ENCODE results near the gene ACTL8. TPM values are rescaled to one million over a fixed set of nuclear protein-coding genes. Genes with fewer than 3 reads are reported as not detected.

ACTL8 gene
- total RNA-seq, 2 experiments from 2014 or later = not detected

- Mint-ChIP-seq H3K9me3 (no peaks in the 10 kb centered on the region), H3K27me3 (peaks cover 42% of the 10 kb centered on the region), H3K36me3 (no peaks in the 10 kb centered on the region), H3K4me1 (no peaks in the 10 kb centered on the region), H3K27ac (no peak overlapping the region), H3K4me3 (no peak overlapping the region)
- DNase-seq = no peak
Observed at GRCh38 chr1:17797478-17797877, 42.3 kb downstream of the ACTL8 start.

GRCh38 chr1:17798011-17798410, 42.9 kb downstream of the ACTL8 start:
- no peak for DNase-seq
- H3K36me3 Mint-ChIP-seq = no peaks in the 10 kb centered on the region
- no peaks in the 10 kb centered on the region for H3K9me3 Mint-ChIP-seq
- H3K27me3 Mint-ChIP-seq = peaks cover 42% of the 10 kb centered on the region
- H3K27ac Mint-ChIP-seq = no peak overlapping the region
- H3K4me3 Mint-ChIP-seq = no peak overlapping the region
- H3K4me1 Mint-ChIP-seq = no peaks in the 10 kb centered on the region

GRCh38 chr1:17798799-17799382, 43.8 kb downstream of the ACTL8 start:
- no peaks in the 10 kb centered on the region for H3K9me3 Mint-ChIP-seq
- DNase-seq = no peak
- no peaks in the 10 kb centered on the region for H3K4me1 Mint-ChIP-seq

GRCh38 chr1:17799642-17800041, 44.5 kb downstream of the ACTL8 start:
- Mint-ChIP-seq H3K4me1 (no peaks in the 10 kb centered on the region), H3K9me3 (no peaks in the 10 kb centered on the region), H3K27ac (no peak overlapping the region), H3K4me3 (no peak overlapping the region), H3K27me3 (peaks cover 36% of the 10 kb centered on the region), H3K36me3 (no peaks in the 10 kb centered on the region)
- no peak for DNase-seq

More at GRCh38 chr1:17798799-17799382, 43.8 kb downstream of the ACTL8 start:
- Mint-ChIP-seq H3K27me3 (peaks cover 39% of the 10 kb centered on the region), H3K36me3 (no peaks in the 10 kb centered on the region), H3K4me3 (no peak overlapping the region), H3K27ac (no peak overlapping the region)

GRCh38 chr1:17802164-17802563, 47.0 kb downstream of the ACTL8 start:
- H3K36me3 Mint-ChIP-seq = no peaks in the 10 kb centered on the region
- no peaks in the 10 kb centered on the region for H3K9me3 Mint-ChIP-seq
- H3K4me3 Mint-ChIP-seq = no peak overlapping the region

GRCh38 chr1:17802945-17803344, 47.8 kb downstream of the ACTL8 start:
- H3K27me3 Mint-ChIP-seq = peaks cover 27% of the 10 kb centered on the region

More at GRCh38 chr1:17802164-17802563, 47.0 kb downstream of the ACTL8 start:
- H3K4me1 Mint-ChIP-seq = no peaks in the 10 kb centered on the region
- DNase-seq = no peak
- no peak overlapping the region for H3K27ac Mint-ChIP-seq
- peaks cover 32% of the 10 kb centered on the region for H3K27me3 Mint-ChIP-seq

GRCh38 chr1:17805869-17806684, 50.9 kb downstream of the ACTL8 start:
- no peak for DNase-seq
- Mint-ChIP-seq H3K4me3 (no peak overlapping the region), H3K36me3 (no peaks in the 10 kb centered on the region), H3K4me1 (no peaks in the 10 kb centered on the region), H3K27me3 (peaks cover 11% of the 10 kb centered on the region), H3K9me3 (peaks cover under 1% of the 10 kb centered on the region), H3K27ac (no peak overlapping the region)

More at GRCh38 chr1:17802945-17803344, 47.8 kb downstream of the ACTL8 start:
- H3K36me3 Mint-ChIP-seq = no peaks in the 10 kb centered on the region
- no peak for DNase-seq
- no peaks in the 10 kb centered on the region for H3K4me1 Mint-ChIP-seq
- H3K4me3 Mint-ChIP-seq = no peak overlapping the region
- no peak overlapping the region for H3K27ac Mint-ChIP-seq
- H3K9me3 Mint-ChIP-seq = no peaks in the 10 kb centered on the region

- H3K9me3 Mint-ChIP-seq = peaks cover 3% of the 10 kb centered on the region
- no peaks in the 10 kb centered on the region for H3K4me1 Mint-ChIP-seq
- H3K4me3 Mint-ChIP-seq = no peak overlapping the region
- H3K36me3 Mint-ChIP-seq = no peaks in the 10 kb centered on the region
- DNase-seq = no peak
- peaks cover 3% of the 10 kb centered on the region for H3K27me3 Mint-ChIP-seq
- no peak overlapping the region for H3K27ac Mint-ChIP-seq
Observed at GRCh38 chr1:17808816-17809215, 53.7 kb downstream of the ACTL8 start.

- no peaks in the 10 kb centered on the region for H3K36me3 Mint-ChIP-seq
- no peaks in the 10 kb centered on the region for H3K4me1 Mint-ChIP-seq
- peaks cover 3% of the 10 kb centered on the region for H3K27me3 Mint-ChIP-seq
- H3K4me3 Mint-ChIP-seq = no peak overlapping the region
- H3K27ac Mint-ChIP-seq = no peak overlapping the region
- H3K9me3 Mint-ChIP-seq = peaks cover 9% of the 10 kb centered on the region
- no peak for DNase-seq
Observed at GRCh38 chr1:17810668-17811067, 55.5 kb downstream of the ACTL8 start.

GRCh38 chr1:17816511-17816910, 61.4 kb downstream of the ACTL8 start:
- peaks cover 19% of the 10 kb centered on the region for H3K27me3 Mint-ChIP-seq
- no peak overlapping the region for H3K4me3 Mint-ChIP-seq
- no peaks in the 10 kb centered on the region for H3K4me1 Mint-ChIP-seq
- DNase-seq = no peak
- H3K36me3 Mint-ChIP-seq = no peaks in the 10 kb centered on the region
- peaks cover 9% of the 10 kb centered on the region for H3K9me3 Mint-ChIP-seq
- no peak overlapping the region for H3K27ac Mint-ChIP-seq

GRCh38 chr1:17819129-17819802, 64.1 kb downstream of the ACTL8 start:
- Mint-ChIP-seq H3K27ac (no peak overlapping the region), H3K9me3 (peaks cover 9% of the 10 kb centered on the region), H3K4me3 (no peak overlapping the region), H3K36me3 (no peaks in the 10 kb centered on the region), H3K4me1 (no peaks in the 10 kb centered on the region), H3K27me3 (peaks cover 31% of the 10 kb centered on the region)
- DNase-seq = no peak

GRCh38 chr1:17820198-17820597, 65.1 kb downstream of the ACTL8 start:
- Mint-ChIP-seq H3K4me3 (no peak overlapping the region), H3K9me3 (peaks cover 6% of the 10 kb centered on the region), H3K36me3 (no peaks in the 10 kb centered on the region), H3K27ac (no peak overlapping the region), H3K4me1 (no peaks in the 10 kb centered on the region), H3K27me3 (peaks cover 35% of the 10 kb centered on the region)
- no peak for DNase-seq

- Mint-ChIP-seq H3K4me1 (no peaks in the 10 kb centered on the region), H3K4me3 (no peak overlapping the region), H3K27ac (no peak overlapping the region), H3K9me3 (no peaks in the 10 kb centered on the region), H3K36me3 (no peaks in the 10 kb centered on the region), H3K27me3 (peaks cover 51% of the 10 kb centered on the region)
- DNase-seq = no peak
Observed at GRCh38 chr1:17822741-17823426, 67.8 kb downstream of the ACTL8 start.

GRCh38 chr1:17825273-17826164, 70.4 kb downstream of the ACTL8 start:
- H3K27me3 Mint-ChIP-seq = peaks cover 44% of the 10 kb centered on the region
- no peaks in the 10 kb centered on the region for H3K9me3 Mint-ChIP-seq
- no peaks in the 10 kb centered on the region for H3K36me3 Mint-ChIP-seq
- H3K27ac Mint-ChIP-seq = no peak overlapping the region
- no peaks in the 10 kb centered on the region for H3K4me1 Mint-ChIP-seq
- no peak for DNase-seq
- no peak overlapping the region for H3K4me3 Mint-ChIP-seq
